SK-N-MC (cell line): Measurements from ENCODE around the gene BCDIN3D.

Experiments
- FOXP2 ChIP-seq: optimal IDR thresholded peaks from 2 replicates; pipeline ENCODE3; 2011; ENCODE audit warnings: mild to moderate bottlenecking, moderate library complexity; ENCODE audit not compliant: insufficient read depth; ENCODE audit errors: extremely low read length, control extremely low read depth
- POLR2AphosphoS5 ChIP-seq: IDR thresholded peaks from 2 replicates; pipeline ENCODE4 v1.6.1; 2012; ENCODE audit warnings: mild to moderate bottlenecking, low read depth, low read length, borderline replicate concordance

DNA sequence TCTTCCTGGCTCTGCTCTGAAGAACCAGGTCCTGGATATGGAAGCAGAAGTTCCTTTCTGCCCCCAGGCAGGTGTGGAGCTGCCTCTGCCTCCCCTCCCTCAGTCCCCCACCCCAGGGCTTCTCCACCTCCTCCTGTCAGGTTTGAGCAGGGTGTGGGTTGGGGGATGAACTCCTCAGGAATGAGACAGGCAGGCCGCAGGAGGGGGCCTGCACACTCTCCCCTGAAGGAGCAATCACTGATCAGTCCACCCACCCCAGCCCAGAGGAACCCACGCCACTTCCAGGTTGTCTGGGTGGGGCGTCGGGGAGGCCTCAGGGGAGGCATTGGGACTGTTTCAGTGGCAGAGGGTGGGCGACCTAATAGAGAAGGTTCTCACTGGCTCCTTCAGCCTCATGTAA is 34.2 kb upstream of the BCDIN3D start:
- no peak for TF ChIP-seq FOXP2
- no peak for TF ChIP-seq POLR2AphosphoS5
